ENCODE results near the gene WDR64. TPM values are rescaled to one million over a fixed set of nuclear protein-coding genes. Genes with fewer than 3 reads are reported as not detected.
"Not testable (repeated sequence)": the region's sequence is repeated elsewhere in the genome, so short reads cannot be mapped to it uniquely, and the experiment has no call there.

The WDR64 gene
- total and polyA plus RNA-seq, 2 experiments from 2014 or later: 0.07 TPM; not detected in 1

GRCh38 chr1:241702442-241703373 is 50.6 kb downstream of the WDR64 start:
- Histone ChIP-seq H3K9me2 (replicated peaks; ENCODE audit: insufficient read depth) (no peaks in the 10 kb centered on the region), H3K4me2 (no peak overlapping the region), H2AFZ (no peak overlapping the region), H3K27ac (no peak overlapping the region), H3K4me1 (ENCODE audit: insufficient read depth) (no peaks in the 10 kb centered on the region), H3K27me3 (no peaks in the 10 kb centered on the region), H4K20me1 (ENCODE audit: insufficient read depth, poor library complexity, severe bottlenecking) (no peaks in the 10 kb centered on the region), H3K79me2 (no peaks in the 10 kb centered on the region), H3K9me3 (ENCODE audit: low read depth) (no peaks in the 10 kb centered on the region), H3K36me3 (replicated peaks; ENCODE audit: insufficient read depth, low read depth) (no peaks in the 10 kb centered on the region), H3K4me3 (no peak overlapping the region)
- TF ChIP-seq CTCF (IDR thresholded peaks at IDR 0.05; ENCODE audit: poor library complexity): no peak
- TF ChIP-seq EZH2phosphoT487 (IDR thresholded peaks at IDR 0.05; ENCODE audit: low read depth, severe bottlenecking, unreplicated experiment): no peak
- no peak for TF ChIP-seq EZH2 (IDR thresholded peaks at IDR 0.05; ENCODE audit: borderline replicate concordance)
- DNase-seq (ENCODE audit: low spot score): peak; percentile 12
- 92% methylated on average over 6 of the region's 6 CpGs for whole genome bisulfite sequencing (ENCODE audit: low lambda C conversion rate, missing lambda C conversion rate)

GRCh38 chr1:241703739-241704138 is 51.7 kb downstream of the WDR64 start:
- not testable (repeated sequence) for H3K79me2 ChIP-seq; H4K20me1 ChIP-seq (ENCODE audit: insufficient read depth, poor library complexity, severe bottlenecking); H3K36me3 ChIP-seq (replicated peaks; ENCODE audit: insufficient read depth, low read depth); H3K4me3 ChIP-seq; H3K27me3 ChIP-seq; DNase-seq (ENCODE audit: low spot score); H3K9me3 ChIP-seq (ENCODE audit: low read depth); H3K9me2 ChIP-seq (replicated peaks; ENCODE audit: insufficient read depth); H3K4me1 ChIP-seq (ENCODE audit: insufficient read depth); H3K27ac ChIP-seq; H2AFZ ChIP-seq; H3K4me2 ChIP-seq
- WGBS (ENCODE audit: low lambda C conversion rate, missing lambda C conversion rate): 90% methylated on average over 4 of the region's 4 CpGs

- H3K27ac ChIP-seq: no peak overlapping the region
- H3K4me1 ChIP-seq (ENCODE audit: insufficient read depth): no peaks in the 10 kb centered on the region
- no peaks in the 10 kb centered on the region for H3K9me3 ChIP-seq (ENCODE audit: low read depth)
- no peak overlapping the region for H3K4me3 ChIP-seq
- WGBS (ENCODE audit: low lambda C conversion rate, missing lambda C conversion rate): 61% methylated on average over 2 of the region's 2 CpGs
- H3K4me2 ChIP-seq: no peak overlapping the region
- no peaks in the 10 kb centered on the region for H3K27me3 ChIP-seq
- TF ChIP-seq EZH2 (IDR thresholded peaks at IDR 0.05; ENCODE audit: borderline replicate concordance): no peak
- TF ChIP-seq EZH2phosphoT487 (IDR thresholded peaks at IDR 0.05; ENCODE audit: low read depth, severe bottlenecking, unreplicated experiment): no peak
- no peak for TF ChIP-seq CTCF (IDR thresholded peaks at IDR 0.05; ENCODE audit: poor library complexity)
- H3K79me2 ChIP-seq: no peaks in the 10 kb centered on the region
- no peak overlapping the region for H2AFZ ChIP-seq
- DNase-seq (ENCODE audit: low spot score): peak; percentile 16
- no peaks in the 10 kb centered on the region for H3K9me2 ChIP-seq (replicated peaks; ENCODE audit: insufficient read depth)
- no peaks in the 10 kb centered on the region for H4K20me1 ChIP-seq (ENCODE audit: insufficient read depth, poor library complexity, severe bottlenecking)
- H3K36me3 ChIP-seq (replicated peaks; ENCODE audit: insufficient read depth, low read depth): no peaks in the 10 kb centered on the region
Measured at GRCh38 chr1:241706257-241706656, 54.2 kb downstream of the WDR64 start.

GRCh38 chr1:241706967-241707366 is 54.9 kb downstream of the WDR64 start:
- no peak for TF ChIP-seq EZH2 (IDR thresholded peaks at IDR 0.05; ENCODE audit: borderline replicate concordance)
- no peak for TF ChIP-seq CTCF (IDR thresholded peaks at IDR 0.05; ENCODE audit: poor library complexity)
- TF ChIP-seq EZH2phosphoT487 (IDR thresholded peaks at IDR 0.05; ENCODE audit: low read depth, severe bottlenecking, unreplicated experiment): no peak
- H3K9me3 ChIP-seq (ENCODE audit: low read depth): no peaks in the 10 kb centered on the region
- no peaks in the 10 kb centered on the region for H4K20me1 ChIP-seq (ENCODE audit: insufficient read depth, poor library complexity, severe bottlenecking)
- H3K4me2 ChIP-seq: no peak overlapping the region
- H3K4me1 ChIP-seq (ENCODE audit: insufficient read depth): no peaks in the 10 kb centered on the region
- 62% methylated on average over 2 of the region's 2 CpGs for WGBS (ENCODE audit: low lambda C conversion rate, missing lambda C conversion rate)
- peaks cover under 1% of the 10 kb centered on the region for H3K27me3 ChIP-seq
- H2AFZ ChIP-seq: no peak overlapping the region
- H3K4me3 ChIP-seq: no peak overlapping the region
- no peaks in the 10 kb centered on the region for H3K9me2 ChIP-seq (replicated peaks; ENCODE audit: insufficient read depth)
- DNase-seq (ENCODE audit: low spot score): no peak
- no peaks in the 10 kb centered on the region for H3K79me2 ChIP-seq
- H3K27ac ChIP-seq: no peak overlapping the region
- H3K36me3 ChIP-seq (replicated peaks; ENCODE audit: insufficient read depth, low read depth): no peaks in the 10 kb centered on the region

Data from hepatocyte (in vitro differentiated cells).